Measurements from ENCODE around the gene ANO1. TPM values are rescaled to one million over a fixed set of nuclear protein-coding genes. Genes with fewer than 3 reads are reported as not detected.

Gene ANO1
- total RNA-seq, 2 experiments from 2014 or later = not detected

- Mint-ChIP-seq H3K27ac (no peak overlapping the region), H3K9me3 (no peaks in the 10 kb centered on the region), H3K27me3 (no peaks in the 10 kb centered on the region), H3K36me3 (ENCODE audit: low read depth) (no peaks in the 10 kb centered on the region), H3K4me3 (no peak overlapping the region), H3K4me1 (no peaks in the 10 kb centered on the region)
- POLR2A ChIA-PET = no interaction called here
- CTCF ChIA-PET = no interaction called here
- DNase-seq = no peak
Observed at GRCh38 chr11:70099578-70100279, 21.6 kb downstream of the ANO1 start.

- ChIA-PET CTCF (no interaction called here), POLR2A (no interaction called here)
- Mint-ChIP-seq H3K4me3 (no peak overlapping the region), H3K4me1 (no peaks in the 10 kb centered on the region), H3K9me3 (no peaks in the 10 kb centered on the region), H3K27me3 (no peaks in the 10 kb centered on the region), H3K27ac (no peak overlapping the region), H3K36me3 (ENCODE audit: low read depth) (no peaks in the 10 kb centered on the region)
- DNase-seq = no peak
Observed at GRCh38 chr11:70100280-70100603, 22.1 kb downstream of the ANO1 start.

GRCh38 chr11:70100791-70101190 is 22.7 kb downstream of the ANO1 start:
- POLR2A ChIA-PET = no interaction called here
- no peak overlapping the region for H3K4me3 Mint-ChIP-seq

GRCh38 chr11:70103256-70103975 is 25.3 kb downstream of the ANO1 start:
- Mint-ChIP-seq H3K4me1 (no peaks in the 10 kb centered on the region), H3K9me3 (no peaks in the 10 kb centered on the region), H3K4me3 (no peak overlapping the region), H3K27me3 (no peaks in the 10 kb centered on the region), H3K27ac (no peak overlapping the region), H3K36me3 (ENCODE audit: low read depth) (no peaks in the 10 kb centered on the region)
- DNase-seq = no peak
- ChIA-PET CTCF (interaction anchor here (0.7 kb wide), 1 partner anchor 83 kb away, joined by 3 read pairs; no protein-coding TSS in a partner anchor), POLR2A (no interaction called here)

More at GRCh38 chr11:70100791-70101190, 22.7 kb downstream of the ANO1 start:
- no peak for DNase-seq
- no peaks in the 10 kb centered on the region for H3K27me3 Mint-ChIP-seq
- no peaks in the 10 kb centered on the region for H3K9me3 Mint-ChIP-seq
- H3K27ac Mint-ChIP-seq = no peak overlapping the region
- H3K36me3 Mint-ChIP-seq (ENCODE audit: low read depth) = no peaks in the 10 kb centered on the region
- no peaks in the 10 kb centered on the region for H3K4me1 Mint-ChIP-seq
- CTCF ChIA-PET = no interaction called here

GRCh38 chr11:70104419-70104818 is 26.3 kb downstream of the ANO1 start:
- H3K4me3 Mint-ChIP-seq = no peak overlapping the region
- H3K36me3 Mint-ChIP-seq (ENCODE audit: low read depth) = no peaks in the 10 kb centered on the region
- no peaks in the 10 kb centered on the region for H3K4me1 Mint-ChIP-seq
- H3K27me3 Mint-ChIP-seq = no peaks in the 10 kb centered on the region
- no peak overlapping the region for H3K27ac Mint-ChIP-seq
- H3K9me3 Mint-ChIP-seq = no peaks in the 10 kb centered on the region
- POLR2A ChIA-PET = no interaction called here
- CTCF ChIA-PET = no interaction called here
- no peak for DNase-seq

- Mint-ChIP-seq H3K4me3 (no peak overlapping the region), H3K27me3 (no peaks in the 10 kb centered on the region), H3K36me3 (ENCODE audit: low read depth) (no peaks in the 10 kb centered on the region), H3K4me1 (no peaks in the 10 kb centered on the region), H3K27ac (no peak overlapping the region), H3K9me3 (no peaks in the 10 kb centered on the region)
- POLR2A ChIA-PET = no interaction called here
- CTCF ChIA-PET = no interaction called here
- no peak for DNase-seq
Observed at GRCh38 chr11:70104961-70105360, 26.8 kb downstream of the ANO1 start.

- ChIA-PET CTCF (no interaction called here), POLR2A (no interaction called here)
- Mint-ChIP-seq H3K4me1 (no peaks in the 10 kb centered on the region), H3K27me3 (no peaks in the 10 kb centered on the region), H3K36me3 (ENCODE audit: low read depth) (no peaks in the 10 kb centered on the region), H3K27ac (no peak overlapping the region), H3K4me3 (no peak overlapping the region), H3K9me3 (no peaks in the 10 kb centered on the region)
- no peak for DNase-seq
Observed at GRCh38 chr11:70105369-70105754, 27.2 kb downstream of the ANO1 start.

- ChIA-PET POLR2A (no interaction called here), CTCF (no interaction called here)
- no peaks in the 10 kb centered on the region for H3K4me1 Mint-ChIP-seq
- no peaks in the 10 kb centered on the region for H3K9me3 Mint-ChIP-seq
- DNase-seq = no peak
- no peak overlapping the region for H3K27ac Mint-ChIP-seq
- no peaks in the 10 kb centered on the region for H3K27me3 Mint-ChIP-seq
- H3K36me3 Mint-ChIP-seq (ENCODE audit: low read depth) = no peaks in the 10 kb centered on the region
- no peak overlapping the region for H3K4me3 Mint-ChIP-seq
Observed at GRCh38 chr11:70105755-70106571, 27.8 kb downstream of the ANO1 start.

- Mint-ChIP-seq H3K9me3 (no peaks in the 10 kb centered on the region), H3K36me3 (ENCODE audit: low read depth) (no peaks in the 10 kb centered on the region), H3K4me3 (no peak overlapping the region), H3K27me3 (no peaks in the 10 kb centered on the region), H3K4me1 (no peaks in the 10 kb centered on the region), H3K27ac (no peak overlapping the region)
- DNase-seq = no peak
- CTCF ChIA-PET = no interaction called here
- POLR2A ChIA-PET = no interaction called here
Observed at GRCh38 chr11:70106757-70107156, 28.6 kb downstream of the ANO1 start.

- Mint-ChIP-seq H3K4me1 (no peaks in the 10 kb centered on the region), H3K27me3 (no peaks in the 10 kb centered on the region), H3K9me3 (no peaks in the 10 kb centered on the region), H3K4me3 (no peak overlapping the region), H3K27ac (no peak overlapping the region), H3K36me3 (ENCODE audit: low read depth) (no peaks in the 10 kb centered on the region)
- POLR2A ChIA-PET = no interaction called here
- no peak for DNase-seq
- CTCF ChIA-PET = no interaction called here
Observed at GRCh38 chr11:70107191-70107590, 29.1 kb downstream of the ANO1 start.

GRCh38 chr11:70107756-70108155 is 29.6 kb downstream of the ANO1 start:
- ChIA-PET POLR2A (no interaction called here), CTCF (no interaction called here)
- no peaks in the 10 kb centered on the region for H3K4me1 Mint-ChIP-seq
- H3K4me3 Mint-ChIP-seq = no peak overlapping the region
- H3K27me3 Mint-ChIP-seq = no peaks in the 10 kb centered on the region
- H3K27ac Mint-ChIP-seq = no peak overlapping the region
- H3K9me3 Mint-ChIP-seq = no peaks in the 10 kb centered on the region
- DNase-seq = no peak
- no peaks in the 10 kb centered on the region for H3K36me3 Mint-ChIP-seq (ENCODE audit: low read depth)

GRCh38 chr11:70108250-70108649 is 30.1 kb downstream of the ANO1 start:
- no peaks in the 10 kb centered on the region for H3K9me3 Mint-ChIP-seq
- H3K36me3 Mint-ChIP-seq (ENCODE audit: low read depth) = no peaks in the 10 kb centered on the region
- H3K27ac Mint-ChIP-seq = no peak overlapping the region
- DNase-seq = no peak
- H3K4me3 Mint-ChIP-seq = no peak overlapping the region
- no peaks in the 10 kb centered on the region for H3K4me1 Mint-ChIP-seq
- H3K27me3 Mint-ChIP-seq = no peaks in the 10 kb centered on the region
- ChIA-PET POLR2A (no interaction called here), CTCF (no interaction called here)

GRCh38 chr11:70109006-70109405 is 30.9 kb downstream of the ANO1 start:
- Mint-ChIP-seq H3K4me3 (no peak overlapping the region), H3K27ac (no peak overlapping the region), H3K36me3 (ENCODE audit: low read depth) (no peaks in the 10 kb centered on the region), H3K27me3 (no peaks in the 10 kb centered on the region), H3K9me3 (no peaks in the 10 kb centered on the region), H3K4me1 (no peaks in the 10 kb centered on the region)
- POLR2A ChIA-PET = no interaction called here
- CTCF ChIA-PET = interaction anchor here (0.5 to 0.6 kb wide), 2 partner anchors 407 to 1364 kb away, joined by 3 read pairs; no protein-coding TSS in a partner anchor
- no peak for DNase-seq

Measured in activated CD4-positive, alpha-beta T cell treated with anti-CD3 and anti-CD28 coated beads, Interleukin-2, amount 10 ng/mL, durations not matched to agents 7 days and 5 days (primary cell).